SK-N-SH treated with all-trans-retinoic acid at 6 μM for 48 hours (cell line): Measurements from ENCODE around the gene FHIT.

Experiments used
- ATAC-seq: fragments of 200-7000 bp; cut with Tn5 transposase; 3 replicates; pipeline ENCODE4 v1.9.1; 2020; ENCODE audit warnings: mild to moderate bottlenecking, moderate library complexity
- ARNTL ChIP-seq: fragments of 450-650 bp; formaldehyde crosslinking; IDR thresholded peaks from 2 replicates; pipeline ENCODE4 v1.5.0; 2020; ENCODE audit warnings: low read depth, mild to moderate bottlenecking, moderate library complexity, borderline replicate concordance
- BACH2 ChIP-seq: fragments of 250-450 bp; sonication (Bioruptor Pico); IDR thresholded peaks from 2 replicates; pipeline ENCODE4 v1.9.0; 2021; ENCODE audit warnings: mild to moderate bottlenecking, borderline replicate concordance
- CREB5 ChIP-seq: fragments of 250-450 bp; sonication (Bioruptor Pico); IDR thresholded peaks from 2 replicates; pipeline ENCODE4 v1.5.1; 2020; ENCODE audit warnings: low read depth, mild to moderate bottlenecking, moderate library complexity
- CSDC2 ChIP-seq: fragments of 250-450 bp; sonication (Bioruptor Pico); IDR thresholded peaks from 2 replicates; pipeline ENCODE4 v1.5.0; 2020; ENCODE audit warnings: mild to moderate bottlenecking, moderate library complexity
- CSRNP3 ChIP-seq: fragments of 250-450 bp; sonication (Bioruptor Pico); IDR thresholded peaks from 2 replicates; pipeline ENCODE4 v1.5.1; 2021; ENCODE audit warnings: mild to moderate bottlenecking, moderate library complexity
- ESRRG ChIP-seq: fragments of 250-450 bp; sonication (Bioruptor Pico); IDR thresholded peaks from 2 replicates; pipeline ENCODE4 v1.6.1; 2021; ENCODE audit warnings: mild to moderate bottlenecking
- GLIS3 ChIP-seq: fragments of 250-450 bp; sonication (Bioruptor Pico); IDR thresholded peaks from 2 replicates; pipeline ENCODE4 v1.5.0; 2020; ENCODE audit warnings: mild to moderate bottlenecking, moderate library complexity
- ISL1 ChIP-seq: fragments of 250-450 bp; sonication (Bioruptor Pico); IDR thresholded peaks from 2 replicates; pipeline ENCODE4 v2.1.2; 2022; ENCODE audit warnings: mild to moderate bottlenecking, moderate library complexity
- OSR1 ChIP-seq: fragments of 250-450 bp; sonication (Bioruptor Pico); IDR thresholded peaks from 2 replicates; pipeline ENCODE4 v1.8.0; 2022; ENCODE audit warnings: moderate library complexity, mild to moderate bottlenecking, inconsistent platforms
- PATZ1 ChIP-seq: fragments of 250-450 bp; sonication (Bioruptor Pico); IDR thresholded peaks from 2 replicates; pipeline ENCODE4 v1.8.0; 2020; ENCODE audit warnings: mild to moderate bottlenecking, moderate library complexity, borderline replicate concordance
- POU6F1 ChIP-seq: fragments of 250-450 bp; sonication (Bioruptor Pico); IDR thresholded peaks from 2 replicates; pipeline ENCODE4 v1.8.0; 2021; ENCODE audit warnings: low read depth, mild to moderate bottlenecking, moderate library complexity, borderline replicate concordance
- PPARA ChIP-seq: fragments of 250-450 bp; sonication (Bioruptor Pico); IDR thresholded peaks from 2 replicates; pipeline ENCODE4 v1.5.0; 2020; ENCODE audit warnings: mild to moderate bottlenecking, borderline replicate concordance
- RARB ChIP-seq: fragments of 250-450 bp; sonication (Bioruptor Pico); IDR thresholded peaks from 2 replicates; pipeline ENCODE4 v1.8.0; 2021; ENCODE audit warnings: mild to moderate bottlenecking, moderate library complexity
- SNAI2 ChIP-seq: fragments of 250-450 bp; sonication (Bioruptor Pico); IDR thresholded peaks from 2 replicates; pipeline ENCODE4 v1.5.0; 2020; ENCODE audit warnings: mild to moderate bottlenecking, moderate library complexity
- TCF4 ChIP-seq: fragments of 250-450 bp; sonication (Bioruptor Pico); IDR thresholded peaks from 2 replicates; pipeline ENCODE4 v1.8.0; 2021; ENCODE audit warnings: mild to moderate bottlenecking, moderate library complexity, borderline replicate concordance
- TOX ChIP-seq: fragments of 250-450 bp; sonication (Bioruptor Pico); IDR thresholded peaks from 2 replicates; pipeline ENCODE4 v1.8.0; 2021; ENCODE audit warnings: mild to moderate bottlenecking, moderate library complexity, borderline replicate concordance
- ZC3H10 ChIP-seq: fragments of 250-450 bp; sonication (Bioruptor Pico); IDR thresholded peaks from 2 replicates; pipeline ENCODE4 v1.5.1; 2021; ENCODE audit warnings: mild to moderate bottlenecking, moderate library complexity
- ZFP3 ChIP-seq: fragments of 250-450 bp; sonication (Bioruptor Pico); IDR thresholded peaks from 2 replicates; pipeline ENCODE4 v1.5.0; 2020; ENCODE audit warnings: mild to moderate bottlenecking, moderate library complexity
- ZNF565 ChIP-seq: fragments of 450-650 bp; formaldehyde crosslinking; conservative IDR thresholded peaks from 2 replicates; pipeline ENCODE4 v1.5.0; 2020; ENCODE audit warnings: low read depth, mild to moderate bottlenecking, moderate library complexity
- ZNF70 ChIP-seq: fragments of 450-650 bp; formaldehyde crosslinking; IDR thresholded peaks from 2 replicates; pipeline ENCODE4 v1.5.0; 2020; ENCODE audit warnings: mild to moderate bottlenecking, moderate library complexity
- ZNF8 ChIP-seq: fragments of 450-650 bp; formaldehyde crosslinking; IDR thresholded peaks from 2 replicates; pipeline ENCODE4 v1.5.0; 2020; ENCODE audit warnings: mild to moderate bottlenecking, moderate library complexity

The FHIT gene

GRCh38 chr3:60081381-60082095 is 1169.7 kb downstream of the FHIT start:
- ATAC-seq, result no peak
- TF ChIP-seq CSRNP3 (no peak), TCF4 (CRISPR knock-in tag) (no peak), CREB5 (CRISPR knock-in tag) (no peak), RARB (CRISPR knock-in tag) (no peak), GLIS3 (CRISPR knock-in tag) (no peak), ARNTL (no peak)

GRCh38 chr3:60080648-60081047 is 1170.6 kb downstream of the FHIT start:
- no peak for TF ChIP-seq PPARA
- TF ChIP-seq ARNTL, result no peak
- no peak for TF ChIP-seq CREB5 (CRISPR knock-in tag)
- no peak for TF ChIP-seq ZC3H10
- no peak for TF ChIP-seq GLIS3 (CRISPR knock-in tag)
- no peak for TF ChIP-seq ZNF565 (CRISPR knock-in tag)
- TF ChIP-seq ZNF70 (CRISPR knock-in tag), result no peak
- no peak for ATAC-seq

DNA sequence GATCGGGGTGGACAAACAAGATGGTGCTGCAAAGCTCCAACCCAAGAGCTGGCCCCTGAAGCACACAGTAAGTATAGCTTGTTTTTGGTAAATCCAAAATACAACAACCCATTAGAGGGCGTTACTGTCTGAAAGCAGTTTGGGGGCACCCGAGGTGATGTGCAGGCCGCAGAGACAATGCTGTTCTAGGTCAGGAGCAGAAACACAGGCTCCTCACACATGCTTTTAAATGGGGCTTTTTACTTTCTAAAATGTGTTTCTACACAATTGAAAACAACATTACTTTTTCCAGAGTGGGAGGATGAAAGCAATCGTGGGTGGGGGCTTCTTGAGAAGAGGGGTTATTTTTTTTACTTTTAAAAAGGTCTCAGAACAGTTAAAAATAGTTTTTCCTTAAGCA is 1172.2 kb downstream of the FHIT start:
- no peak for ATAC-seq
- TF ChIP-seq ZNF8 (CRISPR knock-in tag), result no peak
- no peak for TF ChIP-seq CSRNP3
- no peak for TF ChIP-seq CREB5 (CRISPR knock-in tag)
- TF ChIP-seq RARB (CRISPR knock-in tag), result no peak
- no peak for TF ChIP-seq ZFP3 (CRISPR knock-in tag)
- TF ChIP-seq POU6F1 (CRISPR knock-in tag), result no peak
- no peak for TF ChIP-seq ARNTL
- no peak for TF ChIP-seq ZC3H10
- no peak for TF ChIP-seq TOX (CRISPR knock-in tag)
- no peak for TF ChIP-seq CSDC2 (CRISPR knock-in tag)
- TF ChIP-seq OSR1 (CRISPR knock-in tag), result no peak
- TF ChIP-seq ISL1 (CRISPR knock-in tag), result no peak
- no peak for TF ChIP-seq SNAI2
- no peak for TF ChIP-seq ZNF565 (CRISPR knock-in tag)

- no peak for ATAC-seq
- no peak for TF ChIP-seq BACH2
- no peak for TF ChIP-seq PATZ1
- no peak for TF ChIP-seq ESRRG (CRISPR knock-in tag)
Measured at GRCh38 chr3:60076331-60076730, 1174.9 kb downstream of the FHIT start.
